Activated naive CD4-positive, alpha-beta T cell treated with anti-CD3 and anti-CD28 coated beads, Interleukin-2, amount 10 ng/mL, durations not matched to agents 7 days and 5 days (primary cell): ENCODE data around the gene LRRC8A.
"Not testable (repeated sequence)": the region's sequence is repeated elsewhere in the genome, so short reads cannot be mapped to it uniquely, and the experiment has no call there.

ENCODE experiments used
- CTCF ChIA-PET: fragments of 350-600 bp; sonication (Branson Sonifier 250); formaldehyde crosslinking; loops from one replicate; lab custom pipeline; 2021; ENCODE audit warnings: antibody characterized with exemption; lab: Charles Lee
- DNase-seq: peaks from one replicate; pipeline ENCODE4 v3.0.0-alpha.2; 2020
- H3K27ac Mint-ChIP-seq: one replicate; pipeline ENCODE4 v1.8.0; 2021; ENCODE audit warnings: mild to moderate bottlenecking, moderate library complexity, mixed read lengths
- H3K27me3 Mint-ChIP-seq: one replicate; pipeline ENCODE4 v1.8.0; 2021; ENCODE audit warnings: mild to moderate bottlenecking, mixed read lengths
- H3K36me3 Mint-ChIP-seq: one replicate; pipeline ENCODE4 v1.8.0; 2021; ENCODE audit warnings: mixed read lengths
- H3K4me1 Mint-ChIP-seq: one replicate; pipeline ENCODE4 v1.8.0; 2021; ENCODE audit warnings: mixed read lengths
- H3K4me3 Mint-ChIP-seq: one replicate; pipeline ENCODE4 v1.8.0; 2021; ENCODE audit warnings: mild to moderate bottlenecking, moderate library complexity, mixed read lengths
- H3K9me3 Mint-ChIP-seq: one replicate; pipeline ENCODE4 v1.8.0; 2021; ENCODE audit warnings: mixed read lengths

Gene LRRC8A

GRCh38 chr9:128881884-128882676 is at the start of gene LRRC8A, which contains the start of gene KYAT1:
Gene LRRC8A, plus strand, starts transcription at chr9:128882133. Its CDS starts 25,032 bp downstream, at chr9:128907165.
Gene KYAT1, minus strand, starts transcription at chr9:128881950. Its CDS starts 36,545 bp downstream, at chr9:128845405.
- Mint-ChIP-seq H3K4me1 (peaks cover 67% of the 10 kb centered on the region), H3K9me3 (no peaks in the 10 kb centered on the region), H3K4me3 (peak within 1 kb of the TSS; percentile 98), H3K27ac (peak within 1 kb of the TSS; percentile 96), H3K36me3 (peaks cover 47% of the 10 kb centered on the region), H3K27me3 (peaks cover 4% of the 10 kb centered on the region)
- DNase-seq: peak; percentile 99
- CTCF ChIA-PET: interaction anchor here (0.7 to 1.9 kb wide), 4 partner anchors 14 to 47 kb away, joined by 3 to 8 read pairs (median 4); no protein-coding TSS in a partner anchor

- H3K27ac Mint-ChIP-seq: no peak overlapping the region
Measured at GRCh38 chr9:128833696-128834095, 48.2 kb upstream of the LRRC8A start.

DNA sequence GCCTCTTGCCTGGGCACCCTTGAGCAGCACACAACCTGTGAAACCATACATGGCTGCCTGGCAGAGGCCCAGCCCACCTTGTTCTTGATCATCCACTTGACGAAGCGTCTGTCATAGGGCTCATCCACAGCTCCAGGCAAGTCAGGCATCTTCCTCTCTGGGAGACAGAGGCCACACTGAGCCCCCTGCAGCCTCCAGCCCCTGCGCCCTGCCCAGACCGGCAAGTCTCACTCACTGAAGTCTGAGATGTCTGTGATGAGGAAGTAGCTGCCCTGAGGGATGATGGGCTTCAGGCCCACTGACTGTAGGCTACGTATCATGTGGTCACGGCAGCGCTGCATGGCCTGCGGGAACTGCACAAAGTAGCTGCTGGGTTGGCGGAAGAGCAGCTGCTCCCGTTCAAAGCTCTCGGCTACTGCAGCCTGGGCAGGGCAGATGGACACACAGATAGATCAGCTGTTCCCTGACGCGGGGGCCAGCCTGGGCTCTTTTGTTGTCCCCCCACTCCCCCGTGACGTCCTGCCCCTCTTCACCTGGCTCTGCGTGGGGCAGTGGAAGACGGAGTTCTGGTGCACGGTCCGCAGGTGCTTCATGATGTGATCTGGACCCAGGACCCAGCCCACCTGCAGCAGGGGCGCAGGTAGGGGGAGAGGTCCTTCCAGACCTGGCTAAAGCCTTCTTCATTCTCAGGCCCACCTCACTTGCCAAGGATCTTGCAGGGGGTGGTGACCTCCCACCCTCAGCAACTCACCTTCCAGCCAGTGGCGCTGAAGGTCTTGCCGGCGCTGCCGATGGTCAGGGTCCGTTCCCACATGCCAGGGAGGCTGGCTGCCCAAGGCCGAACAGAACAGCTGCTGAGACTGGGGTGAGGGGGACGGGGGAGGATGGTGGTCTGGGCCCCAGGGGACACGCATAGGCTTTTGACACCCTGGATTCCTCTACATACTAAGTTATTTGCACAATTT is 46.4 kb upstream of the LRRC8A start:
- Mint-ChIP-seq H3K4me1 (no peaks in the 10 kb centered on the region), H3K27me3 (no peaks in the 10 kb centered on the region), H3K4me3 (no peak overlapping the region), H3K9me3 (no peaks in the 10 kb centered on the region), H3K36me3 (peaks cover 21% of the 10 kb centered on the region), H3K27ac (no peak overlapping the region)
- peak; percentile 17 for DNase-seq
- CTCF ChIA-PET: interaction anchor here (0.7 kb wide), 1 partner anchor 44 kb away, joined by 3 read pairs; no protein-coding TSS in a partner anchor

More at GRCh38 chr9:128833696-128834095, 48.2 kb upstream of the LRRC8A start:
- Mint-ChIP-seq H3K4me1 (peaks cover 13% of the 10 kb centered on the region), H3K36me3 (peaks cover 24% of the 10 kb centered on the region), H3K4me3 (no peak overlapping the region), H3K9me3 (no peaks in the 10 kb centered on the region), H3K27me3 (no peaks in the 10 kb centered on the region)
- CTCF ChIA-PET: no interaction called here
- DNase-seq: peak; percentile 1

GRCh38 chr9:128836509-128837145 is 45.3 kb upstream of the LRRC8A start:
- no peaks in the 10 kb centered on the region for H3K4me1 Mint-ChIP-seq
- H3K27ac Mint-ChIP-seq: no peak overlapping the region
- H3K9me3 Mint-ChIP-seq: no peaks in the 10 kb centered on the region
- H3K36me3 Mint-ChIP-seq: peaks cover 21% of the 10 kb centered on the region
- peak; percentile 12 for DNase-seq
- H3K4me3 Mint-ChIP-seq: no peak overlapping the region
- no peaks in the 10 kb centered on the region for H3K27me3 Mint-ChIP-seq
- CTCF ChIA-PET: no interaction called here

DNA sequence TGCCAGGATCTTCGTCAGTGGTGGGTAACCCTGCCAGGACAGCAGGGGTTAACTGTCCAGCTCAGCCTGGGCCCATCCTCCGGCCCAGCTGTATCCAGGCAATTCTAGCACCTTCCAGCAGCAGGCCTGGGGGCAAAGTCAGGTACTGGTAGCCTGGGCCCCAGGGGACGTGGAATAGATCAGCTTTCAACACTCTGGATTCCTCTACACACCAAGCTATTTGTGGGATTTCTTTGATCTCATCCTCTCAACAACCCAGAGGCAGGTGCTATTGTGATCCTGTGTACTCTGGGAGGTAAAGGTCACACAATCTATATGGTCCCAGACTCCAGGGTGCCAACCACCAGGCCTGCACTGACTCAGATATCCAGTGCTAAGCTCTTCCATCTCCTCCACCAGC is 43.6 kb upstream of the LRRC8A start:
- no peak overlapping the region for H3K4me3 Mint-ChIP-seq
- CTCF ChIA-PET: interaction anchor here (1.2 kb wide), 1 partner anchor 9 kb away, joined by 3 read pairs; the partner anchor contains the start of gene SPOUT1
- H3K27me3 Mint-ChIP-seq: no peaks in the 10 kb centered on the region
- no peak overlapping the region for H3K27ac Mint-ChIP-seq
- peaks cover 18% of the 10 kb centered on the region for H3K36me3 Mint-ChIP-seq
- no peak for DNase-seq
- H3K4me1 Mint-ChIP-seq: no peaks in the 10 kb centered on the region
- no peaks in the 10 kb centered on the region for H3K9me3 Mint-ChIP-seq

DNA sequence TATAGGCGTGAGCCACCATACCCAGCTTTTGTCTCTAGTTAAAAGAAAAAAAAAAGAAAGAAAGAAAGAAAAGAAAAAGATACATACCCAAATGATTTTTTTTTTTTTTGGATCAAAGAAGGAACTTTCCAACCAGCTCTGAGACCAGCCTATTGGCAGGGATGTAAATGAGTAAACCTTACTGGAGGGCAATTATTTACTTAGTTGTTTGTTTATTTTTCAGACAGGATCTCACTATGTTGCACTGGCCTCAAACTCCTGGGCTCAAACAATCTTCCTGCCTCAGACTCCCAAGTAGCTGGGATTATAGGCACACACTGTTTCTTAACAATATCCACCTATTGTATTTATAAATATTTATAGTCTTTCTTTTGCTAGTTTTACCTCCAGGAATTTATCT is 41.4 kb upstream of the LRRC8A start:
- Mint-ChIP-seq H3K36me3 (peaks cover 14% of the 10 kb centered on the region), H3K27ac (no peak overlapping the region), H3K4me1 (no peaks in the 10 kb centered on the region), H3K4me3 (no peak overlapping the region), H3K9me3 (no peaks in the 10 kb centered on the region), H3K27me3 (no peaks in the 10 kb centered on the region)
- DNase-seq: no peak
- CTCF ChIA-PET: no interaction called here

DNA sequence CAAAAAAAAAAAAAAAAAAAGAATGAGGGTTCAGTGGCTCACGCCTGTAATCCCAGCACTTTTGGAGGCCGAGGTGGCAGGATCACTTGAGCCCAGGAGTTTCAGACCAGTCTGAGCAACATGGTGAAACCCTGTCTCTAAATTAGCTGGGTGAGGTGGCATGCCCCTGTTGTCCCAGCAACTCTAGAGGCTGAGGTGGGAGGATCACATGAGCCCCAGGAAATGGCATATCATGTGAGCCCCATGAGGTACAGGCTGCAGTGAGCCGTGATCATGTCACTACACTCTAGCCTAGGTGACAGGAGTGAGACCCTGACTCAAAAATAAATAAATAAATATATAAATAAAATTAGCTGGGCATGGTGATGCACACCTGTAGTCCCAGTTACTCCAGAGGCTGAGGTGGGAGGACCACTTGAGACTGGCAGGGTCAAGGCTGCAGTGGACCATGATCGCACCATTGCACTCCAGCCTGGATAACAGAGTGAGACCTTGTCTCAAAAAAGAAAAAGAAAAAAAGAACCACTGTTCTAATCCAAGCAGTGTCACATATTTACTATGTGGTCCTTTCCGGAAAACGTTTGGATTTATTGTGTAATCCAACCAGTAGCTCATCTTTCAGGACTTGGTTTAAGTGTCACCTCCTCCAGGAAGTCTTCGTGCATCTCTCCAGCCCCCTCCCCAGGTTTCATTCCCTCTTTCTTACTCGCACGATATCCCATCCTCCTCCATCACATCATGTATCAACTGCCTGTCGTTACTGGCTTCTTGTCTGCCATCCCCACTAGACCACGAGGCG is 40.0 kb upstream of the LRRC8A start:
- CTCF ChIA-PET: no interaction called here
- H3K27me3 Mint-ChIP-seq: no peaks in the 10 kb centered on the region
- DNase-seq: no peak
- no peak overlapping the region for H3K27ac Mint-ChIP-seq
- no peaks in the 10 kb centered on the region for H3K4me1 Mint-ChIP-seq
- no peaks in the 10 kb centered on the region for H3K9me3 Mint-ChIP-seq
- H3K36me3 Mint-ChIP-seq: peaks cover 14% of the 10 kb centered on the region
- H3K4me3 Mint-ChIP-seq: no peak overlapping the region

- CTCF ChIA-PET: interaction anchor here (1.4 kb wide), 1 partner anchor 9 kb away, joined by 3 read pairs; no protein-coding TSS in a partner anchor
- not testable (repeated sequence) for DNase-seq, H3K36me3 Mint-ChIP-seq, H3K27ac Mint-ChIP-seq, H3K4me3 Mint-ChIP-seq, H3K9me3 Mint-ChIP-seq, H3K4me1 Mint-ChIP-seq, H3K27me3 Mint-ChIP-seq
Measured at GRCh38 chr9:128843171-128843570, 38.8 kb upstream of the LRRC8A start.

GRCh38 chr9:128845186-128845931 is 36.6 kb upstream of the LRRC8A start:
- Mint-ChIP-seq H3K27me3 (no peaks in the 10 kb centered on the region), H3K4me1 (no peaks in the 10 kb centered on the region), H3K4me3 (no peak overlapping the region), H3K27ac (no peak overlapping the region), H3K9me3 (peaks cover 8% of the 10 kb centered on the region), H3K36me3 (peaks cover 6% of the 10 kb centered on the region)
- no peak for DNase-seq
- CTCF ChIA-PET: interaction anchor here (0.7 to 0.9 kb wide), 3 partner anchors 22 to 82 kb away, joined by 3 read pairs; no protein-coding TSS in a partner anchor

DNA sequence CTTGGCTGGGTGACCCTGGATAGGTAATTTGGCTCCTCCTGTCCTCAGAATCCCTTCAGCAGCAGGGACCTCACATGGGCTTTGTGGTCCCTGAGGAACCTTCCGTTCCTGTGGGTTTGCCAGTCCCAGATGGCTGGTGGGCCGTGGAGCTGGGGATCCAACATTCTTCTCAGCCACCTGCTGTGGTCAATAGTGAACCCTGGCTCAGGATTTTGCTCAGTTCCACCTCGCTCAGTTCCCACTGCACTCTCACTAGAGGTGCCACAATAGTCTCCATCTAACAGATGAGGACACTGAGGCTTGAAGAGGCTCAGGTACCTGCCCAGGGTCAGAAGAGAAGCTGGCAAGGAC is 35.3 kb upstream of the LRRC8A start:
- no peaks in the 10 kb centered on the region for H3K4me1 Mint-ChIP-seq
- no peak overlapping the region for H3K27ac Mint-ChIP-seq
- no peaks in the 10 kb centered on the region for H3K27me3 Mint-ChIP-seq
- CTCF ChIA-PET: no interaction called here
- peaks cover 20% of the 10 kb centered on the region for H3K9me3 Mint-ChIP-seq
- DNase-seq: no peak
- no peak overlapping the region for H3K4me3 Mint-ChIP-seq
- peaks cover 17% of the 10 kb centered on the region for H3K36me3 Mint-ChIP-seq

GRCh38 chr9:128847803-128848202 is 34.1 kb upstream of the LRRC8A start:
- Mint-ChIP-seq H3K36me3 (peaks cover 17% of the 10 kb centered on the region), H3K4me3 (no peak overlapping the region), H3K27ac (no peak overlapping the region), H3K27me3 (no peaks in the 10 kb centered on the region), H3K4me1 (no peaks in the 10 kb centered on the region), H3K9me3 (peaks cover 20% of the 10 kb centered on the region)
- CTCF ChIA-PET: no interaction called here
- no peak for DNase-seq

GRCh38 chr9:128851024-128851423 is 30.9 kb upstream of the LRRC8A start:
- not testable (repeated sequence) for H3K4me1 Mint-ChIP-seq, H3K27me3 Mint-ChIP-seq, H3K27ac Mint-ChIP-seq, DNase-seq, H3K4me3 Mint-ChIP-seq
- peaks cover 20% of the 10 kb centered on the region for H3K9me3 Mint-ChIP-seq
- peaks cover 15% of the 10 kb centered on the region for H3K36me3 Mint-ChIP-seq
- CTCF ChIA-PET: interaction anchor here (0.9 to 1.7 kb wide), 2 partner anchors 76 to 78 kb away, joined by 4 to 8 read pairs; no protein-coding TSS in a partner anchor
